Neural crest cell (in vitro differentiated cells): ENCODE results near the gene TPO. TPM values are rescaled to one million over a fixed set of nuclear protein-coding genes. Genes with fewer than 3 reads are reported as not detected.

Experiments used
- DNase-seq: peaks from one replicate; pipeline ENCODE4 v3.0.0; 2021; ENCODE audit warnings: low read depth, mixed read lengths, low spot score
- H3K27ac Mint-ChIP-seq: one replicate; pipeline ENCODE4 v1.8.0; 2021; ENCODE audit warnings: mild to moderate bottlenecking, mixed read lengths; ENCODE audit not compliant: unreplicated experiment
- H3K27me3 Mint-ChIP-seq: 2 replicates; pipeline ENCODE4 v1.8.0; 2021; ENCODE audit warnings: low read depth, mild to moderate bottlenecking, mixed read lengths
- H3K36me3 Mint-ChIP-seq: 2 replicates; pipeline ENCODE4 v1.8.0; 2021; ENCODE audit warnings: low read depth, mild to moderate bottlenecking, mixed read lengths
- H3K4me1 Mint-ChIP-seq: 2 replicates; pipeline ENCODE4 v1.8.0; 2021; ENCODE audit warnings: mixed read lengths
- H3K4me3 Mint-ChIP-seq: one replicate; pipeline ENCODE4 v1.8.0; 2021; ENCODE audit warnings: mild to moderate bottlenecking, mixed read lengths
- H3K9me3 Mint-ChIP-seq: 2 replicates; pipeline ENCODE4 v1.8.0; 2021; ENCODE audit warnings: mixed read lengths
- CTCF ChIP-seq: fragments of 200-600 bp; sonication (generic); conservative IDR thresholded peaks from 2 replicates; pipeline ENCODE4 v1.5.0; 2021; ENCODE audit warnings: antibody characterized with exemption, mild to moderate bottlenecking
- total RNA-seq: library from RNA; stranded (reverse); gene quantifications from 2 replicates; pipeline ENCODE4 v1.2.1, GENCODE V29; 2021

TPO gene
- total RNA-seq, 1 donor from 2014 or later = not detected

- no peak for DNase-seq
- H3K27ac Mint-ChIP-seq = no peak overlapping the region
- no peak for TF ChIP-seq CTCF
- H3K27me3 Mint-ChIP-seq = no peaks in the 10 kb centered on the region
- no peaks in the 10 kb centered on the region for H3K4me1 Mint-ChIP-seq
- H3K9me3 Mint-ChIP-seq = no peaks in the 10 kb centered on the region
- H3K36me3 Mint-ChIP-seq = no peaks in the 10 kb centered on the region
- no peak overlapping the region for H3K4me3 Mint-ChIP-seq
Measured at GRCh38 chr2:1501991-1502390, 88.7 kb downstream of the TPO start.

- H3K27ac Mint-ChIP-seq = no peak overlapping the region
- no peaks in the 10 kb centered on the region for H3K4me1 Mint-ChIP-seq
- H3K9me3 Mint-ChIP-seq = no peaks in the 10 kb centered on the region
- TF ChIP-seq CTCF = no peak
- DNase-seq = no peak
- H3K27me3 Mint-ChIP-seq = no peaks in the 10 kb centered on the region
- H3K4me3 Mint-ChIP-seq = no peak overlapping the region
- no peaks in the 10 kb centered on the region for H3K36me3 Mint-ChIP-seq
Measured at GRCh38 chr2:1502891-1503304, 89.6 kb downstream of the TPO start.

GRCh38 chr2:1503471-1504310 lies 90.4 kb downstream of the TPO start:
- Mint-ChIP-seq H3K27ac (no peak overlapping the region), H3K4me3 (no peak overlapping the region)

GRCh38 chr2:1504311-1504750 lies 91.1 kb downstream of the TPO start:
- no peak for TF ChIP-seq CTCF
- H3K4me1 Mint-ChIP-seq = no peaks in the 10 kb centered on the region
- H3K9me3 Mint-ChIP-seq = no peaks in the 10 kb centered on the region
- DNase-seq = no peak
- H3K4me3 Mint-ChIP-seq = no peak overlapping the region
- peaks cover 12% of the 10 kb centered on the region for H3K27me3 Mint-ChIP-seq
- H3K27ac Mint-ChIP-seq = no peak overlapping the region
- no peaks in the 10 kb centered on the region for H3K36me3 Mint-ChIP-seq

More at GRCh38 chr2:1503471-1504310, 90.4 kb downstream of the TPO start:
- H3K4me1 Mint-ChIP-seq = no peaks in the 10 kb centered on the region
- no peak for DNase-seq
- no peaks in the 10 kb centered on the region for H3K9me3 Mint-ChIP-seq
- H3K27me3 Mint-ChIP-seq = peaks cover 5% of the 10 kb centered on the region
- TF ChIP-seq CTCF = no peak
- H3K36me3 Mint-ChIP-seq = no peaks in the 10 kb centered on the region

GRCh38 chr2:1505031-1505441 lies 91.8 kb downstream of the TPO start:
- TF ChIP-seq CTCF = no peak
- no peak for DNase-seq
- Mint-ChIP-seq H3K27ac (no peak overlapping the region), H3K36me3 (no peaks in the 10 kb centered on the region), H3K9me3 (peaks cover 5% of the 10 kb centered on the region), H3K4me1 (no peaks in the 10 kb centered on the region), H3K4me3 (no peak overlapping the region), H3K27me3 (peaks cover 19% of the 10 kb centered on the region)
